ENCODE measurements around the gene FOXJ1.

GRCh38 chr17:76184290-76184689 lies 43.2 kb upstream of the FOXJ1 start:
- TF ChIP-seq CTCF (IDR thresholded peaks at IDR 0.05): no peak
- no peak for TF ChIP-seq POLR2A (IDR thresholded peaks at IDR 0.05)
- TF ChIP-seq POLR2AphosphoS5 (IDR thresholded peaks at IDR 0.05): no peak
